ENCODE data around the gene AFF1. TPM values are rescaled to one million over a fixed set of nuclear protein-coding genes. Genes with fewer than 3 reads are reported as not detected.
"Not testable (repeated sequence)": the region's sequence is repeated elsewhere in the genome, so short reads cannot be mapped to it uniquely, and the experiment has no call there.

AFF1 gene
- total RNA-seq, 1 donor from 2014 or later = 34.1 TPM

- Mint-ChIP-seq H3K4me3 (no peak overlapping the region), H3K36me3 (ENCODE audit: low read depth) (peaks cover 2% of the 10 kb centered on the region), H3K27ac (ENCODE audit: unreplicated experiment) (no peak overlapping the region), H3K27me3 (ENCODE audit: low read depth) (no peaks in the 10 kb centered on the region), H3K9me3 (no peaks in the 10 kb centered on the region), H3K4me1 (peaks cover 14% of the 10 kb centered on the region)
- DNase-seq (ENCODE audit: low read depth, low spot score) = no peak
- no peak for TF ChIP-seq CTCF (conservative IDR thresholded peaks at IDR 0.05)
These were observed 147.0 kb downstream of the AFF1 start for GRCh38 chr4:87081826-87082225.

- H3K9me3 Mint-ChIP-seq; H3K4me1 Mint-ChIP-seq; DNase-seq (ENCODE audit: low read depth, low spot score); H3K36me3 Mint-ChIP-seq (ENCODE audit: low read depth); H3K4me3 Mint-ChIP-seq; H3K27ac Mint-ChIP-seq (ENCODE audit: unreplicated experiment); H3K27me3 Mint-ChIP-seq (ENCODE audit: low read depth): not testable (repeated sequence)
These were observed 150.9 kb downstream of the AFF1 start for GRCh38 chr4:87085732-87086131.

GRCh38 chr4:87086143-87086805 lies 151.5 kb downstream of the AFF1 start:
- Mint-ChIP-seq H3K4me3 (no peak overlapping the region), H3K27ac (ENCODE audit: unreplicated experiment) (no peak overlapping the region), H3K4me1 (peaks cover 6% of the 10 kb centered on the region), H3K27me3 (ENCODE audit: low read depth) (no peaks in the 10 kb centered on the region), H3K36me3 (ENCODE audit: low read depth) (peaks cover 2% of the 10 kb centered on the region), H3K9me3 (no peaks in the 10 kb centered on the region)
- no peak for TF ChIP-seq CTCF (conservative IDR thresholded peaks at IDR 0.05)
- no peak for DNase-seq (ENCODE audit: low read depth, low spot score)

GRCh38 chr4:87087015-87087414 lies 152.2 kb downstream of the AFF1 start:
- peak overlapping the region; percentile 8 for H3K27ac Mint-ChIP-seq (ENCODE audit: unreplicated experiment)
- H3K36me3 Mint-ChIP-seq (ENCODE audit: low read depth) = peaks cover 2% of the 10 kb centered on the region
- H3K4me3 Mint-ChIP-seq = no peak overlapping the region
- H3K27me3 Mint-ChIP-seq (ENCODE audit: low read depth) = no peaks in the 10 kb centered on the region
- no peak for DNase-seq (ENCODE audit: low read depth, low spot score)
- no peaks in the 10 kb centered on the region for H3K9me3 Mint-ChIP-seq
- peaks cover 6% of the 10 kb centered on the region for H3K4me1 Mint-ChIP-seq
- TF ChIP-seq CTCF (conservative IDR thresholded peaks at IDR 0.05) = no peak

- H3K4me1 Mint-ChIP-seq = peaks cover 6% of the 10 kb centered on the region
- no peak for TF ChIP-seq CTCF (conservative IDR thresholded peaks at IDR 0.05)
- no peak for DNase-seq (ENCODE audit: low read depth, low spot score)
- no peaks in the 10 kb centered on the region for H3K9me3 Mint-ChIP-seq
- H3K36me3 Mint-ChIP-seq (ENCODE audit: low read depth) = peaks cover 2% of the 10 kb centered on the region
- H3K27ac Mint-ChIP-seq (ENCODE audit: unreplicated experiment) = peak overlapping the region; percentile 8
- no peaks in the 10 kb centered on the region for H3K27me3 Mint-ChIP-seq (ENCODE audit: low read depth)
- no peak overlapping the region for H3K4me3 Mint-ChIP-seq
These were observed 152.6 kb downstream of the AFF1 start for GRCh38 chr4:87087420-87087819.

GRCh38 chr4:87088186-87088585 lies 153.4 kb downstream of the AFF1 start:
- peaks cover 8% of the 10 kb centered on the region for H3K4me1 Mint-ChIP-seq
- TF ChIP-seq CTCF (conservative IDR thresholded peaks at IDR 0.05) = no peak
- no peaks in the 10 kb centered on the region for H3K9me3 Mint-ChIP-seq
- no peak overlapping the region for H3K4me3 Mint-ChIP-seq
- peaks cover 2% of the 10 kb centered on the region for H3K36me3 Mint-ChIP-seq (ENCODE audit: low read depth)
- H3K27me3 Mint-ChIP-seq (ENCODE audit: low read depth) = no peaks in the 10 kb centered on the region
- DNase-seq (ENCODE audit: low read depth, low spot score) = no peak
- no peak overlapping the region for H3K27ac Mint-ChIP-seq (ENCODE audit: unreplicated experiment)
